Gastrocnemius medialis (tissue), 4 donors: ENCODE results near the gene STAT5A. TPM values are rescaled to one million over a fixed set of nuclear protein-coding genes. Genes with fewer than 3 reads are reported as not detected.

Source experiments
- ATAC-seq, 2 donors: fragments of 150-250 bp; one replicate each; pipeline ENCODE4 v1.9.1; 2016
- DNase-seq, 2 donors: peaks; one replicate each; pipeline ENCODE4 v3.0.0-alpha.2; 2019
- H3K27ac ChIP-seq, 4 donors: fragments of 200-600 bp; sonication (generic); 1 replicate in 1 of 4; 2 replicates in 3 of 4; pipeline ENCODE4 v1.5.1; 2016 to 2018; ENCODE audit warnings: mild to moderate bottlenecking in 2 of 4, moderate library complexity in 1 of 4
- H3K27me3 ChIP-seq, 3 donors: fragments of 200-600 bp; sonication (generic) in 2 of 3; 1 replicate in 1 of 3; 2 replicates in 2 of 3; pipeline versions ENCODE4 v1.5.1 to v1.6.0; 2016 to 2019; ENCODE audit warnings: mild to moderate bottlenecking in 1 of 3, moderate library complexity in 1 of 3
- H3K36me3 ChIP-seq, 2 donors: fragments of 200-600 bp; sonication (generic) in 1 of 2; one replicate each; pipeline ENCODE4 v1.5.1; 2017 to 2018
- H3K4me1 ChIP-seq, 2 donors: fragments of 200-600 bp; sonication (generic) in 1 of 2; one replicate each; pipeline ENCODE4 v1.5.1; 2016 to 2017; ENCODE audit warnings: mild to moderate bottlenecking in 2 of 2
- H3K4me3 ChIP-seq, 4 donors: fragments of 200-600 bp; sonication (generic) in 3 of 4; 1 replicate in 1 of 4; 2 replicates in 3 of 4; pipeline ENCODE4 v1.5.1; 2016 to 2019; ENCODE audit warnings: mild to moderate bottlenecking in 2 of 4
- H3K9me3 ChIP-seq, 3 donors: fragments of 200-600 bp; sonication (generic) in 2 of 3; 1 replicate in 1 of 3; 2 replicates in 2 of 3; pipeline ENCODE4 v1.5.1; 2016 to 2019
- CTCF ChIP-seq, 5 experiments: fragments of 450-650 bp in 3 of 5; fragments of 200-600 bp in 2 of 5; sonication (generic) in 2 of 5; IDR thresholded peaks in 4 of 5; conservative IDR thresholded peaks in 1 of 5; 1 replicate in 4 of 5; 2 replicates in 1 of 5; pipeline ENCODE4 v1.5.1; 2016 to 2019; ENCODE audit warnings: antibody characterized with exemption in 5 of 5, mild to moderate bottlenecking in 3 of 5, moderate library complexity in 3 of 5
- POLR2A ChIP-seq, 2 donors: fragments of 450-650 bp; IDR thresholded peaks; one replicate each; pipeline ENCODE4 v1.6.1; 2017; ENCODE audit warnings: antibody characterized with exemption in 2 of 2, mild to moderate bottlenecking in 2 of 2, moderate library complexity in 2 of 2
- in situ Hi-C, 4 donors: fragments of 200-750 bp; cut with MboI; loops; one replicate each; pipeline versions ENCODE4 v1.15.0 to v1.8.0; 2017; ENCODE audit warnings: low sequenced_read_pairs in 4 of 4
- intact Hi-C: fragments of 100-400 bp; cut with DNase I; formaldehyde crosslinking; loops from one replicate; pipeline ENCODE4 v1.15.1; 2023; ENCODE audit warnings: low total_unique reads
- total RNA-seq, 4 donors: library from RNA; depleted of rRNA; stranded (reverse); fragments of >200 nt; gene quantifications; one replicate each; pipeline versions ENCODE4 v1.1.0 to v1.2.3, GENCODE V29; 2016

Gene STAT5A
- total RNA-seq, 4 donors from 2014 or later: 36.0 to 87.0 (median 60.7) TPM

GRCh38 chr17:42271006-42271778, 17.1 kb upstream of the STAT5A start:
- DNase-seq: no peak
- intact Hi-C loops: loop anchor here (5.0 kb wide), 1 partner anchor 34 kb away; no protein-coding TSS in a partner anchor

GRCh38 chr17:42271779-42272035, 16.6 kb upstream of the STAT5A start:
- no peak overlapping the region for H3K4me3 ChIP-seq
- intact Hi-C loops (loop anchor here (5.0 kb wide), 1 partner anchor 34 kb away; no protein-coding TSS in a partner anchor), in situ Hi-C loops (no loop called here)
- DNase-seq (no peak), ATAC-seq (no peak)
- no peaks in the 10 kb centered on the region for H3K9me3 ChIP-seq
- no peaks in the 10 kb centered on the region for H3K27me3 ChIP-seq
- no peak for TF ChIP-seq CTCF (IDR thresholded peaks at IDR 0.05 in 4 of 5, conservative IDR thresholded peaks at IDR 0.05 in 1 of 5)
- TF ChIP-seq POLR2A (IDR thresholded peaks at IDR 0.05): no peak
- H3K4me1 ChIP-seq: peaks cover 52 to 60% of the 10 kb centered on the region in 2 donors
- H3K27ac ChIP-seq: peak overlapping the region; percentile 44 to 63 (median 58)
- no peaks in the 10 kb centered on the region for H3K36me3 ChIP-seq

More at GRCh38 chr17:42271006-42271778, 17.1 kb upstream of the STAT5A start:
- H3K4me1 ChIP-seq: peaks cover 57 to 64% of the 10 kb centered on the region in 2 donors
- TF ChIP-seq CTCF (IDR thresholded peaks at IDR 0.05 in 4 of 5, conservative IDR thresholded peaks at IDR 0.05 in 1 of 5) (no peak), POLR2A (IDR thresholded peaks at IDR 0.05) (no peak)
- ATAC-seq: no peak
- in situ Hi-C loops: no loop called here
- no peaks in the 10 kb centered on the region for H3K36me3 ChIP-seq
- no peaks in the 10 kb centered on the region for H3K9me3 ChIP-seq
- H3K27me3 ChIP-seq: no peaks in the 10 kb centered on the region
- no peak overlapping the region for H3K4me3 ChIP-seq
- H3K27ac ChIP-seq: peak overlapping the region; percentile 44 to 63 (median 58)

GRCh38 chr17:42272162-42272907, 16.0 kb upstream of the STAT5A start:
- Histone ChIP-seq H3K4me3 (no peak overlapping the region), H3K27me3 (no peaks in the 10 kb centered on the region), H3K4me1 (peaks cover 46 to 64% of the 10 kb centered on the region in 2 donors), H3K27ac (peak overlapping the region; percentile 27 to 90 (median 40)), H3K36me3 (no peaks in the 10 kb centered on the region), H3K9me3 (no peaks in the 10 kb centered on the region)
- DNase-seq (no peak), ATAC-seq (no peak)
- TF ChIP-seq CTCF (IDR thresholded peaks at IDR 0.05 in 4 of 5, conservative IDR thresholded peaks at IDR 0.05 in 1 of 5): no peak
- TF ChIP-seq POLR2A (IDR thresholded peaks at IDR 0.05): no peak
- intact Hi-C loops: loop anchor here (5.0 kb wide), 1 partner anchor 35 kb away; no protein-coding TSS in a partner anchor
- in situ Hi-C loops: no loop called here

GRCh38 chr17:42273474-42274252, 14.6 kb upstream of the STAT5A start:
- Histone ChIP-seq H3K36me3 (no peaks in the 10 kb centered on the region), H3K4me1 (peaks cover 46 to 56% of the 10 kb centered on the region in 2 donors), H3K9me3 (no peaks in the 10 kb centered on the region), H3K4me3 (no peak overlapping the region), H3K27me3 (no peaks in the 10 kb centered on the region), H3K27ac (peak overlapping the region in 2 of 4 donors; percentile 5 to 90)
- in situ Hi-C loops (no loop called here), intact Hi-C loops (loop anchor here (5.0 kb wide), 1 partner anchor 36 kb away; no protein-coding TSS in a partner anchor)
- TF ChIP-seq POLR2A (IDR thresholded peaks at IDR 0.05) (no peak), CTCF (IDR thresholded peaks at IDR 0.05 in 4 of 5, conservative IDR thresholded peaks at IDR 0.05 in 1 of 5) (no peak)
- ATAC-seq (no peak), DNase-seq (no peak)
